Loucy (cell line): ENCODE data around the gene TIGD3.
A peak's percentile ranks its signal among the peaks of the same experiment; 100 is the strongest.

Source experiments
- H2AFZ ChIP-seq: fragments of 200-600 bp; sonication (generic); 2 replicates; pipeline ENCODE4 v1.6.0; 2016; ENCODE audit warnings: antibody characterized with exemption, mild to moderate bottlenecking, low read length, moderate library complexity
- H3F3A ChIP-seq: fragments of 200-600 bp; 2 replicates; pipeline ENCODE4 v1.6.0; 2016; ENCODE audit warnings: antibody characterized with exemption, low read depth, mild to moderate bottlenecking
- H3K27me3 ChIP-seq: fragments of 200-600 bp; sonication (generic); 2 replicates; pipeline ENCODE4 v1.6.1; 2014; ENCODE audit warnings: low read length, mild to moderate bottlenecking; ENCODE audit not compliant: insufficient read depth, poor library complexity, severe bottlenecking
- H3K36me3 ChIP-seq: fragments of 200-600 bp; sonication (generic); 2 replicates; pipeline ENCODE4 v1.6.1; 2016; ENCODE audit warnings: low read length; ENCODE audit not compliant: insufficient read depth
- H3K4me1 ChIP-seq: fragments of 200-600 bp; sonication (generic); 2 replicates; pipeline ENCODE4 v1.5.1; 2014; ENCODE audit warnings: low read length, mild to moderate bottlenecking; ENCODE audit not compliant: insufficient read depth, poor library complexity, severe bottlenecking
- H3K4me2 ChIP-seq: fragments of 200-600 bp; sonication (generic); 2 replicates; pipeline ENCODE4 v1.6.0; 2014; ENCODE audit warnings: antibody characterized with exemption, low read length, low read depth, mild to moderate bottlenecking; ENCODE audit not compliant: poor library complexity, severe bottlenecking
- H3K4me3 ChIP-seq: fragments of 200-600 bp; sonication (generic); 2 replicates; pipeline ENCODE4 v1.5.1; 2014; ENCODE audit warnings: low read length, mild to moderate bottlenecking, mixed read lengths; ENCODE audit not compliant: poor library complexity, severe bottlenecking
- H3K79me2 ChIP-seq: fragments of 200-600 bp; sonication (generic); 2 replicates; pipeline ENCODE4 v1.6.1; 2014; ENCODE audit warnings: low read length; ENCODE audit not compliant: insufficient read depth
- H3K9ac ChIP-seq: fragments of 200-600 bp; sonication (generic); 2 replicates; pipeline ENCODE4 v1.6.0; 2014; ENCODE audit warnings: mild to moderate bottlenecking, low read depth, low read length, moderate library complexity; ENCODE audit not compliant: poor library complexity, severe bottlenecking
- H3K9me2 ChIP-seq: fragments of 200-600 bp; sonication (generic); replicated peaks from 2 replicates; pipeline ENCODE4 v1.6.1; 2016; ENCODE audit warnings: low read depth, low read length, mixed read lengths
- H3K9me3 ChIP-seq: fragments of 200-600 bp; sonication (generic); 2 replicates; pipeline ENCODE4 v1.6.1; 2014; ENCODE audit warnings: mild to moderate bottlenecking, antibody characterized with exemption, low read length, low read depth; ENCODE audit not compliant: insufficient read depth
- H4K20me1 ChIP-seq: fragments of 200-600 bp; sonication (generic); 2 replicates; pipeline ENCODE4 v1.6.0; 2014; ENCODE audit warnings: antibody characterized with exemption, low read length, mild to moderate bottlenecking; ENCODE audit not compliant: insufficient read depth, poor library complexity, severe bottlenecking
- CTCF ChIP-seq: fragments of 200-600 bp; sonication (generic); conservative IDR thresholded peaks from 2 replicates; pipeline ENCODE4 v1.5.1; 2014; ENCODE audit warnings: mild to moderate bottlenecking, antibody characterized with exemption, low read length
- EZH2phosphoT487 ChIP-seq: fragments of 200-600 bp; IDR thresholded peaks from 2 replicates; pipeline ENCODE4 v1.6.1; 2018; ENCODE audit warnings: antibody characterized with exemption, mild to moderate bottlenecking, moderate library complexity, borderline replicate concordance

TIGD3 gene

GRCh38 chr11:65382804-65383368 lies 28.3 kb downstream of the TIGD3 start:
- Histone ChIP-seq H3K9me2 (no peaks in the 10 kb centered on the region), H3F3A (peaks cover 8% of the 10 kb centered on the region; the same call in 1 of the 2 replicates), H3K4me3 (peak overlapping the region; percentile 84), H3K9ac (peak overlapping the region; percentile 89), H3K4me1 (peaks cover 39% of the 10 kb centered on the region), H3K36me3 (no peaks in the 10 kb centered on the region), H3K9me3 (no peaks in the 10 kb centered on the region), H4K20me1 (peaks cover 4% of the 10 kb centered on the region), H3K27me3 (no peaks in the 10 kb centered on the region), H2AFZ (peak overlapping the region; percentile 88), H3K4me2 (peak overlapping the region; percentile 83), H3K79me2 (peaks cover 28% of the 10 kb centered on the region)
- TF ChIP-seq EZH2phosphoT487 (no peak), CTCF (no peak)

- peaks cover 48% of the 10 kb centered on the region for H3K4me1 ChIP-seq
- no peak overlapping the region for H3K9ac ChIP-seq
- no peaks in the 10 kb centered on the region for H3K27me3 ChIP-seq
- H3K79me2 ChIP-seq, result peaks cover 37% of the 10 kb centered on the region
- peaks cover 8% of the 10 kb centered on the region; the same call in 1 of the 2 replicates for H3F3A ChIP-seq
- no peak overlapping the region for H2AFZ ChIP-seq
- no peak for TF ChIP-seq EZH2phosphoT487
- TF ChIP-seq CTCF, result no peak
- H3K9me2 ChIP-seq, result no peaks in the 10 kb centered on the region
- H3K4me2 ChIP-seq, result no peak overlapping the region
- H4K20me1 ChIP-seq, result peaks cover 4% of the 10 kb centered on the region
- H3K36me3 ChIP-seq, result no peaks in the 10 kb centered on the region
- no peaks in the 10 kb centered on the region for H3K9me3 ChIP-seq
- no peak overlapping the region for H3K4me3 ChIP-seq
These were observed 29.2 kb downstream of the TIGD3 start for GRCh38 chr11:65383778-65384177.

GRCh38 chr11:65384301-65384889 lies 29.8 kb downstream of the TIGD3 start:
- Histone ChIP-seq H3K4me1 (peaks cover 54% of the 10 kb centered on the region), H3K9ac (peak overlapping the region; percentile 34), H3K79me2 (peaks cover 43% of the 10 kb centered on the region)

More at GRCh38 chr11:65384301-65384889, 29.8 kb downstream of the TIGD3 start:
- Histone ChIP-seq H3K4me3 (no peak overlapping the region), H3K36me3 (no peaks in the 10 kb centered on the region), H3F3A (peaks cover 8% of the 10 kb centered on the region; the same call in 1 of the 2 replicates), H3K9me2 (no peaks in the 10 kb centered on the region), H4K20me1 (peaks cover 4% of the 10 kb centered on the region), H3K27me3 (no peaks in the 10 kb centered on the region), H2AFZ (no peak overlapping the region), H3K9me3 (no peaks in the 10 kb centered on the region), H3K4me2 (no peak overlapping the region)
- TF ChIP-seq CTCF (no peak), EZH2phosphoT487 (no peak)
